ENCODE data around the gene FOXC1. TPM values are rescaled to one million over a fixed set of nuclear protein-coding genes. Genes with fewer than 3 reads are reported as not detected.
A peak's percentile ranks its signal among the peaks of the same experiment; 100 is the strongest.

Gene FOXC1
- total RNA-seq, 2 donors from 2014 or later = 13.5 to 23.6 TPM

- no peak overlapping the region for H3K4me3 ChIP-seq
- TF ChIP-seq CTCF (IDR thresholded peaks at IDR 0.05) = no peak
- H3K9me3 ChIP-seq = no peaks in the 10 kb centered on the region
- no peaks in the 10 kb centered on the region for H3K36me3 ChIP-seq
- no peak for DNase-seq (ENCODE audit: low spot score)
- peaks cover 0 to 24% of the 10 kb centered on the region in 2 donors for H3K4me1 ChIP-seq
- peaks cover 10 to 14% of the 10 kb centered on the region in 2 donors for H3K27me3 ChIP-seq
- no peak overlapping the region for H3K27ac ChIP-seq
Measured at GRCh38 chr6:1605893-1606779, 3.6 kb upstream of the FOXC1 start.

- Histone ChIP-seq H3K4me3 (no peak overlapping the region), H3K36me3 (no peaks in the 10 kb centered on the region), H3K9me3 (no peaks in the 10 kb centered on the region), H3K27ac (no peak overlapping the region), H3K27me3 (peaks cover 11 to 14% of the 10 kb centered on the region in 2 donors), H3K4me1 (peaks cover 0 to 24% of the 10 kb centered on the region in 2 donors)
- no peak for TF ChIP-seq CTCF (IDR thresholded peaks at IDR 0.05)
- no peak for DNase-seq (ENCODE audit: low spot score)
Measured at GRCh38 chr6:1606780-1607515, 2.8 kb upstream of the FOXC1 start.

- TF ChIP-seq CTCF (IDR thresholded peaks at IDR 0.05) = no peak
- Histone ChIP-seq H3K4me1 (peaks cover 0 to 24% of the 10 kb centered on the region in 2 donors), H3K27ac (no peak overlapping the region), H3K36me3 (no peaks in the 10 kb centered on the region), H3K4me3 (no peak overlapping the region), H3K9me3 (no peaks in the 10 kb centered on the region), H3K27me3 (peaks cover 14 to 18% of the 10 kb centered on the region in 2 donors)
- no peak for DNase-seq (ENCODE audit: low spot score)
Measured at GRCh38 chr6:1607516-1608221, 2.0 kb upstream of the FOXC1 start.

- Histone ChIP-seq H3K9me3 (no peaks in the 10 kb centered on the region), H3K27me3 (peaks cover 17 to 23% of the 10 kb centered on the region in 2 donors), H3K36me3 (no peaks in the 10 kb centered on the region), H3K27ac (peak overlapping the region; percentile 84 to 92), H3K4me3 (peak overlapping the region; percentile 65 to 67), H3K4me1 (peaks cover 0 to 24% of the 10 kb centered on the region in 2 donors)
- no peak for DNase-seq (ENCODE audit: low spot score)
- no peak for TF ChIP-seq CTCF (IDR thresholded peaks at IDR 0.05)
Measured at GRCh38 chr6:1608222-1609040, 1.3 kb upstream of the FOXC1 start.
